NCI-H69 (cell line): Measurements from ENCODE around the gene ANKFN1.

Source experiments
- DNase-seq: peaks from one replicate; lab custom pipeline; 2025; lab: John Stamatoyannopoulos, UW

Gene ANKFN1

DNA sequence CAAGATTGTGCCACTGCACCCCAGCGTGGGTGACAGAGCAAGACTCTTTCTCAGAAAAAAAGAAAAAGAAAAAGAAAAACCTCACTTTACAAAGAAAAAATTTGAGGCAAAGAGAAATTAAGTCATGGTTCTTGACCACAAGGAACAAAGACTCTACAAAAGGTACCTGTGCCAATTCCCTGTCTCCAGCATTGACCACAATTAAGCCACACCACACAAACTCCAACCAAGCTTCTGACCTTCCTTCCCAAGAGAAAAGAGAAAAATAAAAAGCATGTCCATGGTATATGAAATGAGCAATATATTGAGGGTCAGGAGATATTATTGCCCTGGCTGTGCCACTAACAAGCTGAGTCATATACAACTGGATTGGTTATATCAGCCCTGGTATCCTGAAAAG is 293.9 kb downstream of the ANKFN1 start:
- DNase-seq = no peak

DNA sequence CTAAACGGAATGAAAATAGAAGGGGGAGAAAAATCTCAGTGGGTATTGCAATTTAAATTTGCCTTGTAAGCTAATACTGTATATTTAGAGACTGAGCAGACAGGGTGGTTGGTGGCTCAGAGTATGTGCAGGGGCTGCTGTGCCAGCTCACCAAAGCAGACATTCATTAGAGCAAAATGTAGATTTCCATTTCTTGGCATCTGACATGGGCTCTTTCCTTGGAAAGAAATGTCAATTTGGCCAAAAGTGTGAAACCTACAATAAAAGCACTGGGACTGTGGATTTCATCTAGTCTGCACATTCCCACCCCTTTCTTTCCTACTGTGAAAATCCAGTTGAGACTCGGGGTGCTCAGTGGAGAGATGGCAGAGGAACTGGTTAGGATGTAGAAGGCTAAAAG is 295.1 kb downstream of the ANKFN1 start:
- no peak for DNase-seq

- DNase-seq = no peak
Measured at GRCh38 chr17:56449176-56449575, 295.9 kb downstream of the ANKFN1 start.

DNA sequence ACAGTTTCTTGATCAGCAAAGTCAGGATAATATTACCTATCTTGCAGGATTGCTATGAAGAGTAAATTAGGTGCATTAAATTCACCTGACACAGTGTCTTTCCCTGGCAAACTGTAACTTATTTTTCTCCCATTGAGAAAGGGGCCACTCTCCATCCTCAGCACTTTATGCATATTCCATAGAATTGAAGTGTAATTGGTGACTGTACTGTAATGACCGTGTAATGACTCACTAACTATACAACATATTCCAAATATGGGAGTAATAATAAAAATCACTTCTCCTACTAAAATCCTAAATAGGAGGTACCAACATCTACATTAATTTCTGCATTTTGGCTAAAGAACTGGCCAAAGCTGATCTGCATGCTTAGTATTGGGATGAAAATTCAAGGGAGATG is 298.4 kb downstream of the ANKFN1 start:
- no peak for DNase-seq

DNA sequence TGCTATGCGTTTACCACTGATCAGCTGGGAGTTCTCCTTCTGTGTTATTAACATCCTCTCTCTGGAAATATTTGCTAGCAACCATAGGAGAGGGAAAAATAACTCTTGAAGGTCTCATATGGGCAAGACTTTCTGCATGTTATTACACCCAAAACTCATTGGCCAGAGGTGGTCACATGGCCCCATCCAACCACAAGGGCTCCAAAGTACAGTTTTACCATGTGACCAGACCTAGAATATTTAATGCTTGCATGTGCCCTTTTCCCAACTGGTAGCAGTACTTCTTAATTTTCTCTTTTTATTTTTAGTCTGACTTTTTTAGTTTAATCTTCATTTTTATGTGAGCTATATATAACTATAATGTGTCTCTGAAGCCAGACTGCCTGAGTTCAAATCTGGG is 299.2 kb downstream of the ANKFN1 start:
- DNase-seq = no peak

DNA sequence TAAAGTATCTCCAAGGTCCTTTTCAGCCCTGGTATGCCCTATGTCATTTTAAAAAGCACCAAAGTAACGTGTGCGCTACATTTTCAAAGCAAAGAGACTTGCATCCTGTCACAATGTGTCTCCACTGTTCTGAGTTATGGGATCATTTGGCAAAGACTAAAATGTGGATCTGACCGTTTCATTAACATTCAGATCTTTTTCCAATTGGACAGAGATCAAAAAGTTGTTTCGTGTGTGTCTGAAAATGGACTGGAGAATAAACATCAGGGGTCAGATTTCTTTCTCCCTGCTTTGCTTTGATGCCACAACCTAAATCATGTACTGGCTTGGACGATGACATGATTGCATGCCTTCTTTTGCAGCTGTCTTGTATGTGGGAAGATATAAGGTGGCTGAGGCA is 304.2 kb downstream of the ANKFN1 start:
- no peak for DNase-seq

DNA sequence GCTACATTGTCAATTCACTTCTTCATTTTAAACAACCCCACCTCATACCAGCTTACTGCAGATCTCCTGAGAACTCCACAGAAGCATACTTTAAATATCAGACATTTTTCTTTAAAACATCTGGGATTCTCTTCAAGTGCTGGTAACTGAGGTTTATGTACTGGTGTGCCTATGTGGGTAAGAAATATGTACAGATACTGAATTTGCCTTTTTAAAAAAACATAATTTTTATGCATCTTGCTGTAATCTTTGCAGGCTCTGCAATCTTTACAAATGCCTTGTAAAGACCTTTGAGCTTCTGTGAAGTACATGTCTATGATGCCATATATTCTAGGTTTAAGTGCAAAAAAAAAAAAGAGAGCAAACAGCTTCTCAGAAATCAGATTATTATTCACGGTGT is 312.6 kb downstream of the ANKFN1 start:
- DNase-seq = no peak

GRCh38 chr17:56468840-56469239 is 315.6 kb downstream of the ANKFN1 start:
- DNase-seq = no peak

DNA sequence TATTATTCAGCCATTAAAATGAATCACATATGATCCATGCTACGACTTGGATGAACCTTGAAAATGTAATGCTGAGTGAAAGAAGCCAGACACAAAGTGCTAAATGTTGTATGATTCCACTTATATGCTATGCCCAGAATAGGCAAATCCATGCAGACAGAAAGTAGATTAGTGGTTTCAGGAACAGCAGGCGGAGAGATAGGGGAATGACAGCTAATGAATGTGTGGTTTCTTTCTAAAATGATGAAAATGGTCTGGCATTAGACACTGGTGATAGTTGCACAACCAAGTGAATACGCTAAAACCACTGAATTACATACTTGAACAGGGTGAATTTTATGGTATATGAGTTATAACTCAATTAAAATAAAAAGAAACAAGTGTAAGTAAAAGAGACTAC is 318.4 kb downstream of the ANKFN1 start:
- no peak for DNase-seq

GRCh38 chr17:56475116-56475515 is 321.8 kb downstream of the ANKFN1 start:
- no peak for DNase-seq

DNA sequence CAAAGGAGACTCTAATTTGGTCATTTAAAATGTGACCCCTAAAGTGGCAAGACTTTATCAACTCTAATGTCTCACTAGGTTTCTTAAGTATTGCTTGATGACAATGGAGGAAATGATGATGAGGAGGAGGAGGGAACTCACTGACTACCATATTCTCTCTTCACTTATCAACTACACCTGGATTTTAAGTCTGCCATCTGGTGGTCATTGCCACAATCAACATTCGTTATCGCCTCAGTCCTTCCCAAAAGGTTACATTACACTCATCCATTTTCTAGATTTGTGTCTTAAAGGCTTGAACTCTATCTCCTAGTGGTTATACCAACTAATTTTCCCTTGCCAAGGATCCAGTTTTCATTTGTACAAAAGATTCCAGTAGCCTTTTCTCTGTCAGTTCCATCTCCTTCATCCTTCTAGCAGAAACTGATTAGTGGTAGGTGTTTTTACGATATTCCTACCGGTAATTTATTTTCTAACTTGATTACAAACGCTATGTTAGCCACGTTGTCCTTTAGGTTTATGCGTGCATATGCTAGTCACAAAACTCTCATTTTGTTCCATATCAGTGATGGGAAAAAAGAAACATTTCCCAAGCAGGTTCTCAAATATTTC is 325.7 kb downstream of the ANKFN1 start:
- DNase-seq = peak; percentile 31

- DNase-seq = no peak
Measured at GRCh38 chr17:56480501-56480900, 327.2 kb downstream of the ANKFN1 start.

GRCh38 chr17:56481659-56482058 is 328.4 kb downstream of the ANKFN1 start:
- no peak for DNase-seq

GRCh38 chr17:56482229-56482628 is 329.0 kb downstream of the ANKFN1 start:
- DNase-seq = no peak

DNA sequence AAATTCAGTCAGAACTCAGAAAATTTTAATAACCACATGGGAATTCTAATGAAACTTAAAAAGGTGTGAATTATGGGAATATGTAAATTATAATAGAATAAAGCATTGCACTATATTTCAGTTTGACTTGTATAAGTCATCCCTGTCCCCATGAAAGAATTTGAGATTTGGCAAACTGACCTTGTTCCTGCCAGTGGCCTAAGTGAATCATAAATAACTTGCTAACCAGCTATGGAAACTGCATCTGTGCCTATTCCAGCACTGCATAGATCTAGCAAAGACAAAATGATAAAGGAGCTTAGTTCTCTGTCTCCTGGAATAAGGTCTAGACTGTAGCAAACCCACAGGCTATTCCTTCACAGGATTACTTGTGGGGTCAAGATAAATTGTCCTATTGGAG is 333.5 kb downstream of the ANKFN1 start:
- no peak for DNase-seq

GRCh38 chr17:56488800-56489199 is 335.5 kb downstream of the ANKFN1 start:
- no peak for DNase-seq

DNA sequence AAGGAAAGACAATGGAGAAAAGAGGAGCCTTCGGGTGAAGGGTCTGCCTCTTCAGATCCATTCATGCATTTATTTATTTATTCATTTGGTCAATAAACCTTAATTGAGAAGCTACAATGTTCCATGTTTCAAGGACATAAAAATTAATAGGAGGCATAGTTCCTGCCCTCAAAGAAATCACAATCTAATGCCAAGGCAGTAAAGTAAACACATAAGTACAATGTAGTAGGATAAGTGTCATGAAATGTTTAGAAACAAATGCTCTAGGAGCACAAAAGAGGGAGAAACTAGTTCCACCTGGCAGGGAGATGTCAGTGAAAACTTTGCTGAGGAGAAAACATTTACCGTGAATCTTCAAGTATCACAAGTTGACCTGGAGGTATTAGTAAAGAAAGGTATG is 336.7 kb downstream of the ANKFN1 start:
- no peak for DNase-seq

- DNase-seq = no peak
Measured at GRCh38 chr17:56495556-56495955, 342.3 kb downstream of the ANKFN1 start.

- no peak for DNase-seq
Measured at GRCh38 chr17:56497132-56497531, 343.9 kb downstream of the ANKFN1 start.

GRCh38 chr17:56499799-56500388 is 346.6 kb downstream of the ANKFN1 start:
- peak; percentile 36 for DNase-seq

- no peak for DNase-seq
Measured at GRCh38 chr17:56502120-56502654, 348.9 kb downstream of the ANKFN1 start.

DNA sequence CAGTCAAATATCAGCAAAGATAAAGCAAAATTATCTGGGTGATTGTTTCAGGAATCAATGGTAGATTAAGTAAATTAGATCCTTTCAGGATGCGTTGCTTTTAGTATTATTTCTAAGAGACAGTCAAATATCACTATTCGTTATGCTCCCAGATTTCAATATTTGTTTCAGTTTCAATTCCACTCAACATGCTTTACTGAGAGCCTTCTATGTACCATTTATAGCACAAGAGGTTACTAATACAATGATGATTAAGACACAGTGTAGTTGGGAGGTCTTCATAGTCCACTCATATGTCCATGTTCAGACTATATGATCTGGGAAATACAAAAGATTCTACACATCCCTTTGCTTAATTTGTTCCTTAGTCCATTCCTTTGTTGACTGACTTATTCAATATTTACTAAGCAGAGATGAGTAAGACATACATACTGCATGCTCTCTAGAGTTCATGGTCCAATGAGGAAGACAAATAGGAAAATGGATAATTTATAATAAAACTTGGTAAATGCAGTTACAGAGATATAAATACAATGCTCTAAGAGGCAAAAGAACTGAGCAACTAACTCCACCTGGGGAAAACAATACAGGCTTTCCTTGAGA is 352.0 kb downstream of the ANKFN1 start:
- no peak for DNase-seq

GRCh38 chr17:56506349-56506748 is 353.1 kb downstream of the ANKFN1 start:
- no peak for DNase-seq
